Stimulated activated CD4-positive, alpha-beta T cell treated with anti-CD3 and anti-CD28 coated beads, Interleukin-15, amount 100 ng/mL, for 1 hour (primary cell): ENCODE measurements around the gene ZNF772.
"Not testable (repeated sequence)": the region's sequence is repeated elsewhere in the genome, so short reads cannot be mapped to it uniquely, and the experiment has no call there.

Experiments
- DNase-seq, 2 donors: peaks; one replicate each; pipeline ENCODE4 v3.0.0-alpha.2; 2020; ENCODE audit warnings: low read depth in 1 of 2, low spot score in 1 of 2

Gene ZNF772

GRCh38 chr19:57477191-57478008 lies at the start of gene ZNF772:
ZNF772 (minus strand) TSS chr19:57477566; CDS start chr19:57477309, 257 bp downstream.
- DNase-seq: peak; percentile 70 to 76

- DNase-seq: not testable (repeated sequence)
Observed at GRCh38 chr19:57518021-57518420, 40.7 kb upstream of the ZNF772 start.

- DNase-seq: no peak
Observed at GRCh38 chr19:57515255-57515654, 37.9 kb upstream of the ZNF772 start.

DNA sequence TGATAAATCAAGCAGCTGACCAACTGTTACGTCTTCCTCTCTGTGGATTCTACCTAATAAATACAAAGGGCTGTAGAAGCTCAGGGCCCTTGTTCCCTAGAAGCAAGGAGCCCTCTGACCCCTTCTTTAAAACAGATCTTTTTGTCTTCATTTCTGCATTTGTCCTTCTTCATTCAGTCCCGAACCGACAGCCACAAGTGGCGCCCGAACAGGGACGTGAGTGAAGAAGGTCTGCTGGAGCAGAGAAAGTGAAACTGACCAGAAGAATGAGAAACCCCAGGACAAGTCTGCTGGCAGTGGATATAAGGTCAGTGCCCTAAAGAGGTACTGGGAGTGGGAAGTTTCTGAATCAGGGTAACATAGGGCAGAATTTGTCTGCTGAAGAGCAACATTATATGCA lies 35.5 kb upstream of the ZNF772 start:
- DNase-seq: no peak

GRCh38 chr19:57511484-57511883 lies 34.1 kb upstream of the ZNF772 start:
- DNase-seq: no peak

DNA sequence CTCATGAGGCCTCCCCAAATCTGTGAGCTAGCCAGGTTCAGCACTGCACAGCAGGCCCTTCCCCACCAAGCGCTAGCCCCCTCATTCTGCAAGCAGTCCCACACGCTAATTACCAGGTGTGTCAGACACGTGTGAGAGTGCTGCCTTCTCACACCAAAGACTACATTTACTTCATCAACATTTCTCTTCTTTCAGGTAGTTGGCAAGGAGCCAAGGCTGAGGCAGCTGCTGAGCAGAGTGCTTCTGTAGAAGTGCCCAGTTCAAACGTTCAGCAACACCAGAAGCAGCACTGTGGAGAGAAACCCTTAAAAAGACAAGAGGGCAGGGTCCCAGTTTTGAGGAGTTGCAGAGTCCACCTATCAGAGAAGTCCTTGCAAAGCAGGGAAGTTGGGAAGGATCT lies 28.8 kb upstream of the ZNF772 start:
- DNase-seq: no peak

- DNase-seq: not testable (repeated sequence)
Observed at GRCh38 chr19:57500400-57500799, 23.0 kb upstream of the ZNF772 start.

- DNase-seq: peak; percentile 88 to 92
Observed at GRCh38 chr19:57499680-57500395, 22.5 kb upstream of the ZNF772 start, which contains the start of gene ZNF773. ZNF773 (plus strand) TSS chr19:57499938; CDS start chr19:57500081, 143 bp downstream.

DNA sequence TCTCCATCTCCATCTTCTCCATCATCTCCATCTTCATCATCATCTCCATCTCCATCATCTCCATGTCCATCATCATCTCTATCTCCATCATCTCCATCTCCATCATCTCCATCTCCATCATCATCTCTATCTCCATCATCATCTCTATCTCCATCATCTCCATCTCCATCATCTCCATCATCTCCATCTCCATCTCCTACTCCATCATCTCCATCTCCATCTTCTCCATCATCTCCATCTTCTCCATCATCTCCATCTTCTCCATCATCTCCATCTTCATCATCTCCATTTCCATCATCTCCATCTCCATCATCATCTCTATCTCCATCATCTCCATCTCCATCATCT lies 21.9 kb upstream of the ZNF772 start:
- not testable (repeated sequence) for DNase-seq

DNA sequence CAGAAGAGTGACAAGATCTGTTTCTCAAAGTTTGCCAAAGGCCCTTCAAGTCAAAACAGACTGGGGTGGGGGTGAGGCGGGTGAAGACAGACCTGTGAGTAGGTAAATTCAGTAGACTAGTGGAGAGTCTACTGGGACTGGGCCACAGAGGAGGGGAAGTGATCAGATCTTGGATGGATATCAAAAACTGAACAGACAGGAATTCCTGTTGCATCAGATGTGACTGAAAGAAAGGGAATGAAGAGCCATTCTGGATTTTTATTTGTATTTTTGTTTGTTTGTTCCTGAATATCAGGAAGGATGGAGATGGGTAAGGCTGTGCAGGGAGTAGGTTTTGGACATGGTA lies 10.9 kb upstream of the ZNF772 start:
- DNase-seq: not testable (repeated sequence)

DNA sequence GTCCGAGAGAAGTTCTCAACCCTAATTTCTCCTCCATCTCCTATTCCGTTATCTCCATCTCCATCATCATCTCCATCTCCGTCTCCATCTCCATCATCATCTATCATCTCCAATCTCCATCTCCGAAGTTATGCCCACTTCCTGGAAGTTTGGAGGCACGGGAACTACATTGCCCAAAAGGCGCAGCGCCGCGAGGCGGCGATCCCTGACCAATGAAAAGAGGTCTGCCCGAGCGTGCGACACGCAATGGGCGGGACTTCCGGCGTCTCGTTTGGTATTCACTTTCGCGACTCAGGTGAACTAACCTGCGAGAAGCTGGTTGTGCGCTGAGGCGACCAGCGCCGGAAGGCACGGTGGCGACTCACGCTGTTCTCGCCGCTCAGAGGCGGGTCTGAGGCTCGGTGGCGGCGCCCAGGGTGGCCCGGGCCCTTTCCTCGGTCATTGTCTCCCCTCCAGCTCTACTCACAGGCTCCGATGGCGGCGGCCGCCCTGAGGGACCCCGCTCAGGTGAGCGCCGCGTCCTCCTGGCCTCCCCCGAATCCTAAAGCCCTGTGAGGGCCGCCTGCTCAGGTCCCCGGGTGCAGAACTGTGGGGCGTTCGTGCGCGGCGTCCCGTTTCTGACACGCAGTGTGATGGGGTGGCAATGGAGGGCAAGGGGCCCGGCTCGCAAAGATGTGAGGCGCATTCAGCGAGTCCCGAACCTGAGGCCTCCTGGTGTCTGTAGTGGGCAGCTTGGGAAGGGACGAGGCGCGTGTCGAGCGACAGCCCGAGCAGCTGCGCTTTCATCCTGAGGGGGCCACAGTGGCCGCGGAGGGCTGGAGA lies 10.3 kb upstream of the ZNF772 start, which contains the start of gene ZNF419:
Gene ZNF419, plus strand, starts transcription at position 274 of the 822 bp plus-strand sequence. Its CDS starts 201 bp downstream, at position 475.
- DNase-seq: peak; percentile 81 to 89

DNA sequence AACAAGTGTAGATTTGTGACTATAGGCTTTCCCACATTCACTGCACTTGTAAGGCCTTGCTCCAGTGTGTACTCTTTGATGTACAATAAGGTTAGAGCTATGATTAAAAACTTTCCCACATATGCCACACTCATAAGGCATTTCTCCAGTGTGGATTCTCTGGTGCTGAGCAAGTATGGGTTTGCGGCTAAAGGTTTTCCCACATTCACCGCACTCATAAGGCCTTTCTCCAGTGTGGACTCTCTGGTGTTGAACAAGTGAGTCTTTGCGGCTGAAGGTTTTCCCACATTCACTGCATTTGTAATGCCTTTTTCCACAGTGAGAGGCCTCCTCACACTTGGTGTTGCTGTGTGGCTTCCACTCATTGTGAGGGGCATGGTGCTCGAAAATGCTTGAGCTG lies 3.7 kb downstream of the ZNF772 start:
- no peak for DNase-seq

GRCh38 chr19:57466489-57466888 lies 10.9 kb downstream of the ZNF772 start:
- DNase-seq: no peak

DNA sequence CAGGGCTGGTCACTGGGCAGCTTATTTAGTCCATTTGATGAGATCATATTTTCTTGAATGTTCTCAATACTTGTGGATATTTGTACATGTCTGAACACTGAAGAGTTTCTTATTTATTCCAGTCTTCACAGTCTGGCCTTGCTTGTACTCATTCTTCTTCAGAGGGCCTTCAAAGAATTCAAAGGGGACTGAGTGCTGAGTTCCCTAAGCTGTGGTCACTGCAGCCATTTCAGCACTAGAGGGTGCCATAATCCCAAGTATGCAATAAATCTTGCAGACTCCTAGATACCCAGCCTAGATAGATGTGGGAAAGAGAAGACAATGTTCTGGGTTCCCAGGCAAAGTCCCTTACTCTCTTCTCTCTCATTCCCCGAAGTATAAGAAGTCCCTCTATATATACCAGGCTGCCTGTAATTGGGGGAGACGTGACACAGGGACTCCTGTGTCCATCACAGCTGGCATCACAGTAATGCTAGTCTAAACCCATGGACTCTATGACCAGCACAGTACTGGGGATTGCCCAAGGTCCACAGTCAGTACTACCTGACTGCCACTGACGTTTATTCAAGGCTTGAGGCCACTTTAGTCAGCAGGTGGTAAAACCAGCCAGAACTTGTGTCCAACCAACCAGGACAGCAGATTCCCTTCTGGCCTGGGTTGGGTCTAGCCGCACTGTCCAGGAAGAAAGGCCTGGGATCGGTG lies 11.5 kb downstream of the ZNF772 start:
- DNase-seq: no peak

- DNase-seq: no peak
Observed at GRCh38 chr19:57452307-57452706, 25.1 kb downstream of the ZNF772 start.

- DNase-seq: no peak
Observed at GRCh38 chr19:57443121-57443696, 34.2 kb downstream of the ZNF772 start.

- no peak for DNase-seq
Observed at GRCh38 chr19:57441979-57442752, 35.2 kb downstream of the ZNF772 start.

- no peak for DNase-seq
Observed at GRCh38 chr19:57438925-57439324, 38.4 kb downstream of the ZNF772 start.

DNA sequence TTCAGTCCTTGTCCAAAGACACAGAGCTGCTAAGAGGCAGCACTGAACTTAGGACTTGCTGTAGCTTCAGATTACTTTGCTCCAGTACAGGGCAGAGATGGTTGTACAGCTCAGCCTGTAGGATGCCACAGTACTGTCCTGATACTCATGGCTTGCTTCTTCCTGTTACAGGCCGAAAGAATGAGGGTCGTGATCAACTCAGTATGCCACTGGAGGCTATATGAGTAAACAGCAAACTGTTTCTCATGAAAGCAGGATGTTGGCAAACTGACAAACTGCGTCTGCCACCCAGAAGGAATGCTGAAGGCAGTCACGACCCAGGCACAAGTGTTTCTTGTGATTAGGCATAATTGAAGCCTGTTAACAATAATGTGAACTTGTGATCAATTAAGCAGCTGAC lies 39.4 kb downstream of the ZNF772 start:
- DNase-seq: no peak

- DNase-seq: no peak
Observed at GRCh38 chr19:57436417-57436816, 40.9 kb downstream of the ZNF772 start.
